Peyer's patch (tissue), 4 donors: ENCODE results near the gene CDH23. TPM values are rescaled to one million over a fixed set of nuclear protein-coding genes. Genes with fewer than 3 reads are reported as not detected.
A peak's percentile ranks its signal among the peaks of the same experiment; 100 is the strongest.

Source experiments
- DNase-seq, 3 donors: peaks; one replicate each; pipeline ENCODE4 v3.0.0-alpha.2; 2017 to 2019
- H3K27ac ChIP-seq, 4 donors: fragments of 200-600 bp; sonication (generic); one replicate each; pipeline ENCODE4 v1.5.1; 2016 to 2019
- H3K27me3 ChIP-seq, 2 donors: fragments of 200-600 bp; sonication (generic); one replicate each; pipeline ENCODE4 v1.5.1; 2019
- H3K36me3 ChIP-seq, 3 donors: fragments of 200-600 bp; sonication (generic); one replicate each; pipeline ENCODE4 v1.5.1; 2016 to 2019
- H3K4me1 ChIP-seq, 4 donors: fragments of 200-600 bp; sonication (generic); one replicate each; pipeline ENCODE4 v1.5.1; 2016 to 2019
- H3K4me3 ChIP-seq, 4 donors: fragments of 200-600 bp; sonication (generic); 1 replicate in 3 of 4; 2 replicates in 1 of 4; pipeline ENCODE4 v1.5.1; 2016 to 2019; ENCODE audit warnings: mild to moderate bottlenecking in 1 of 4
- H3K9me3 ChIP-seq, 4 donors: fragments of 200-600 bp; sonication (generic); one replicate each; pipeline ENCODE4 v1.5.1; 2016 to 2019; ENCODE audit warnings: mild to moderate bottlenecking in 1 of 4
- CTCF ChIP-seq, 6 experiments: fragments of 450-650 bp in 4 of 6; fragments of 200-600 bp in 2 of 6; sonication (generic) in 1 of 6; IDR thresholded peaks; one replicate each; pipeline ENCODE4 v1.5.1; 2017 to 2019; ENCODE audit warnings: antibody characterized with exemption in 6 of 6, mild to moderate bottlenecking in 3 of 6, moderate library complexity in 1 of 6
- POLR2A ChIP-seq, 2 donors: fragments of 450-650 bp; IDR thresholded peaks; one replicate each; pipeline ENCODE4 v1.5.1; 2017; ENCODE audit warnings: antibody characterized with exemption in 2 of 2, mild to moderate bottlenecking in 2 of 2, moderate library complexity in 2 of 2
- total RNA-seq, 4 donors: library from RNA; depleted of rRNA; stranded (reverse); fragments of >200 nt; gene quantifications; one replicate each; pipeline ENCODE4 v1.1.0, GENCODE V29; 2016

CDH23 gene
- total RNA-seq, 4 donors from 2014 or later = 3.2 to 9.9 (median 5.4) TPM

DNA sequence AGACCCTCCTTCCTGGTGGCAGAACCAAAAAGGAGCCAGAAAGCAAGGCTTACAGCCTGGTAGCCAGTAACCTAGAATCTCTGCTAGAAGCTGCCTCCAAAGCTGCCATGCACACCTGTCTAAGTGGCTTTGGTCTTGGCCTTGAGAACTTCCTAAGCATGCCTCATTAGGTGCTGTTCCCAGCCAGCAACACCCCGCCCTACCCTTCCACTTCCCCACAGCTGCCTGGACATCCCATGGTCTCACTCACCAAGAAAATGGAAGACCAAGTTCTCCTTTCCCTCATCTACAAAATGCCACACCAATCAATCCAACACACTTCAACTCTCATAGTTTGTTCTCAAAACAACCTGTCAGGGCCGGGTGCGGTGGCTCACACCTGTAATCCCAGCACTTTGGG lies 450.1 kb downstream of the CDH23 start:
- Histone ChIP-seq H3K4me1 (peaks cover 0 to 42% (median 8%) of the 10 kb centered on the region in 4 donors), H3K27me3 (no peaks in the 10 kb centered on the region), H3K36me3 (no peaks in the 10 kb centered on the region), H3K4me3 (no peak overlapping the region), H3K27ac (no peak overlapping the region), H3K9me3 (no peaks in the 10 kb centered on the region)
- DNase-seq = no peak
- TF ChIP-seq POLR2A (IDR thresholded peaks at IDR 0.05) (no peak), CTCF (IDR thresholded peaks at IDR 0.05) (no peak)

DNA sequence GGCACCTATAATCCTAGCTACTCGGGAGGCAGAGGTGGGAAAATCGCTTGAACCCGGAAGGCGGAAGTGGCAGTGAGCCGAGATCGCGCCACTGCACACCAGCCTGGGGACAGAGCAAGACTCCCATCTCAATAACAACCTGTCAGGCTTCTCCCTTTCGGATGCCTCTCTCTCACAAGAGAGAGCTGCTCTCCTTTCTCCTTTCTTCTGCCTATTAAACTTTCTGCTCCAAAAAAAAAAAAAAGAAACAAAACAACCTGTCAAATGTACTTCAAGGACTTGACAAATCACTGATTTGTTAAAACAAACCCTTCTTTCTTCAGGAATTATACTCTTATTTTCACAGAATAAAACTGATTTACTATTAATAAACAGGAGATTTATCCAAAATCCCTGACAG lies 450.7 kb downstream of the CDH23 start:
- Histone ChIP-seq H3K27ac (no peak overlapping the region), H3K36me3 (no peaks in the 10 kb centered on the region), H3K27me3 (no peaks in the 10 kb centered on the region), H3K9me3 (no peaks in the 10 kb centered on the region), H3K4me3 (no peak overlapping the region), H3K4me1 (peaks cover 0 to 44% (median 11%) of the 10 kb centered on the region in 4 donors)
- TF ChIP-seq CTCF (IDR thresholded peaks at IDR 0.05) = no peak
- TF ChIP-seq POLR2A (IDR thresholded peaks at IDR 0.05) = no peak
- no peak for DNase-seq

DNA sequence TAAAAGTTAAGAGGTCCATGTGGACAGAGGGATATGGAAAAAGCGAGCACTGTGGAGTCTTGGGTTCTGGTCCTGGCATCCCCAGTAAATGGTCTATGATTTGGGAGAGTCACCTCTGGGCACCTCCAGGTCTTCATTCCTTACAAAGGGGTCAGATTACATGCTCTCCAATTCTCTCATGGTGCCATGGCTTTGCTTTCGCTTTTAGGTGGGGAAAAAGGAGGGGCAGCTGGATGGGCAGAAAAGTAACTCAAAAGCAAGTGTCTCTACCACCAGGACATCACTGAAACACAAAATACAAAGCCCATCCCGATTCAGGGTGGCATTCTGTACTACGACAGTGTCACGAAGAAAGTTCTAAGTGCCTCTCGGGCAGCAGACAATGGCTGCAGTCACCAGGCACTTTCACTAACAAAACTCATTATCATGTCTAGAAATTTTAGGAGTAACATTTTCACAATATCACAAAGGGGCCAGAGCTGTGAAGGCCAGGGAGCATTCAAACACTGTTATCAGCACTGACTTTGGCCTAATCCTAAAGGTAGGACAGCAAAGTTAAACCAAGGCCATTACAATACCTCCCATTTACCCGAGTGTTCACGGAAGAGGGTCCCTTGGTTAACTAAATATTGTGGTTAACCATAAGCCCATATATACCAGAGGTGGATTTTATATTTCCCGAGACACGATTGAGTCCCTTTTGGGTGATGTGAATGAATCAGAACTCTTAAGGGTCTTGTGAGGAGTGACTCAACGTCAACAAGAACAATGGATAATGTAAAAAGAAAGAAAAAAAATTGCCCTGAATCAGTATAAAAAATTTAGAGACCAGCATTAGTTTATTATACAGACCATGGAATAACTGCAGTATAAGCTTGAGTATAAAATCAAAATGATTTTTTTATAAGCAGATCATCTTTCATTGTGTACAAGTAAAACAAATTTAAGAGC lies 451.9 kb downstream of the CDH23 start:
- peaks cover 0 to 35% (median 10%) of the 10 kb centered on the region in 4 donors for H3K4me1 ChIP-seq
- no peaks in the 10 kb centered on the region for H3K36me3 ChIP-seq
- DNase-seq = no peak
- H3K4me3 ChIP-seq = peak overlapping the region in 1 of 4 donors; percentile 72
- no peak overlapping the region for H3K27ac ChIP-seq
- no peaks in the 10 kb centered on the region for H3K9me3 ChIP-seq
- no peaks in the 10 kb centered on the region for H3K27me3 ChIP-seq
- TF ChIP-seq CTCF (IDR thresholded peaks at IDR 0.05) (no peak), POLR2A (IDR thresholded peaks at IDR 0.05) (no peak)

GRCh38 chr10:71849461-71849908 lies 452.8 kb downstream of the CDH23 start:
- H3K27ac ChIP-seq = no peak overlapping the region

More at GRCh38 chr10:71849461-71849908, 452.8 kb downstream of the CDH23 start:
- Histone ChIP-seq H3K9me3 (no peaks in the 10 kb centered on the region), H3K27me3 (no peaks in the 10 kb centered on the region), H3K36me3 (no peaks in the 10 kb centered on the region), H3K4me3 (peak overlapping the region in 2 of 4 donors; percentile 72 to 93), H3K4me1 (peaks cover 0 to 32% (median 10%) of the 10 kb centered on the region in 4 donors)
- TF ChIP-seq POLR2A (IDR thresholded peaks at IDR 0.05) (no peak), CTCF (IDR thresholded peaks at IDR 0.05) (no peak)
- no peak for DNase-seq
